Measurements from ENCODE around the gene KIAA0930.

The KIAA0930 gene

DNA sequence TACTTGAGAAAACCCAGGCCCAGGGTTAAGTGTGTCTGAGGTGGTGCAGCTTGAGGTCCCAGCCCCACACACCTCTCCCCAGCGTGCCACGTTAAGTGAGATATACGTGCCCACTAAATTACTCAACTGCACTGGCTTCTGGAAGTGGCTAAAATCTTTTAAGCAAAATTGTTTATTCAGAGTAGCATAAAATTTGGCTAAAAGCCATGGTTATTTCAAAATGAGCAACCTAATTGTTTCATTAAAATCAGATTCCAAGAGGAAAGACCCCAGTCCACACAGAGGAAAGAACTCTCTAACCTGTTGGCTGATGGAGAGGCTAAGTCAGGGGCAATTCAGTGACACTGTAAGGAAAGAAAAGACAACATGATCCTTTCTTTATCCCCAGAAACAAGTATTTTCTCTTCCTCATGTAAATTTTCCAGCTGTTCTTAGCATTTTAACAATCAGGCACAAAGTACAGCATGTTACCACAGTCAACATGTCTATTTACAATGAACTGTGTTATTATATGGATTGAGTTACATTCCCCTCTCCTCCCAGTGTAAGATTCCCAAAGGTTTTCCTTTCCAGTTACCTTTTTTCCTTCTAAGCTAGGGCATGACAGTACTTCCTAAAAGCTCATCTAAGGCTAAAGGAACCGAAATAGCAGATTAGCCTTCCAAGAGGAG, 50.4 kb downstream of the KIAA0930 start:
- DNase-seq (ENCODE audit: low spot score): no peak
- H3K27ac ChIP-seq: peak overlapping the region; percentile 57; the same call in 1 of the 2 replicates
- ChIA-PET CTCF (no interaction called here), POLR2A (ENCODE audit: low non-redundant PET) (no interaction called here)
- TF ChIP-seq, protein P1, sequence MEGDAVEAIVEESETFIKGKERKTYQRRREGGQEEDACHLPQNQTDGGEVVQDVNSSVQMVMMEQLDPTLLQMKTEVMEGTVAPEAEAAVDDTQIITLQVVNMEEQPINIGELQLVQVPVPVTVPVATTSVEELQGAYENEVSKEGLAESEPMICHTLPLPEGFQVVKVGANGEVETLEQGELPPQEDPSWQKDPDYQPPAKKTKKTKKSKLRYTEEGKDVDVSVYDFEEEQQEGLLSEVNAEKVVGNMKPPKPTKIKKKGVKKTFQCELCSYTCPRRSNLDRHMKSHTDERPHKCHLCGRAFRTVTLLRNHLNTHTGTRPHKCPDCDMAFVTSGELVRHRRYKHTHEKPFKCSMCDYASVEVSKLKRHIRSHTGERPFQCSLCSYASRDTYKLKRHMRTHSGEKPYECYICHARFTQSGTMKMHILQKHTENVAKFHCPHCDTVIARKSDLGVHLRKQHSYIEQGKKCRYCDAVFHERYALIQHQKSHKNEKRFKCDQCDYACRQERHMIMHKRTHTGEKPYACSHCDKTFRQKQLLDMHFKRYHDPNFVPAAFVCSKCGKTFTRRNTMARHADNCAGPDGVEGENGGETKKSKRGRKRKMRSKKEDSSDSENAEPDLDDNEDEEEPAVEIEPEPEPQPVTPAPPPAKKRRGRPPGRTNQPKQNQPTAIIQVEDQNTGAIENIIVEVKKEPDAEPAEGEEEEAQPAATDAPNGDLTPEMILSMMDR (conservative IDR thresholded peaks at IDR 0.05; ENCODE audit: low read depth): no peak

DNA sequence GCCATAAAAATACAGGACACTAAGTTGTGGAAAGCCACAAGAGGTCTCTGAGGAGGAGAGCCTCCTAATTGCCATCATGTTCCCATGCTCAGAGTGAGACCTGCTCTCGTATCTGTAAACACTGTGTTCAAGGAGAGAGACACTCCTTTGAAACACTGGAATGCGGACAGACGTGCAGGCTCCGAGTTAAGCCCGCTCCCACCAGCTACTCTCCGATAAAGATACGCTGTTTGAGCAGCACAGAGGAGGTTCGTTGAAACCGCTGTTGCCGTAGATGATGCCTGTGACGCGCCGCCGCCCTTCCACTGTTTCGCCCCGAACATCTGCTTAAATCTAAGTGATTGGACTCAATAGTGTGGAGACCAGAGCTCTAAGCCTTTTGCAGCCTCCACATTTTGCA, 51.9 kb downstream of the KIAA0930 start:
- no peak for DNase-seq (ENCODE audit: low spot score)
- CTCF ChIA-PET: interaction anchor here (0.7 kb wide), 1 partner anchor 91 kb away, joined by 3 read pairs; no protein-coding TSS in a partner anchor
- TF ChIP-seq, protein P1 (conservative IDR thresholded peaks at IDR 0.05; ENCODE audit: low read depth): no peak
- peak overlapping the region; percentile 57 for H3K27ac ChIP-seq
- POLR2A ChIA-PET (ENCODE audit: low non-redundant PET): no interaction called here

DNA sequence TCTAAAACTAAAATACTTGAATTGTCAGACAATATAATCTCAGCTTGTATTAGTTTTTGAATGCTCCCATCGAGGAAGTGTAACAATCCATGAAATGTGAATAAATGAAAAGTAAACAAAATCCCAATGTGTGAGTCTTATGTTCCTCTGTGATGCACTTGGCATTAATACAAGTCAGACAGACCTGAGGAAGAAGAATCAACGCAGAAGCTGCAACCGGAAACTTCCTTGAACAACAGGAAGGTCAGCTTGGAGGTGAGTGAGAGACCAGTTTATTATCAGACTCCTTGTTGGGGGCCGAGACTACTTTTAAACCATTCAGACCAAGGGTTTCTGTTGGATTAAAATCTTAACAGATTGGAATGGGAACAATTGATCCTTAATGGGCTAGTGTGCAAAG, 52.8 kb downstream of the KIAA0930 start:
- TF ChIP-seq, protein P1 (conservative IDR thresholded peaks at IDR 0.05; ENCODE audit: low read depth): no peak
- ChIA-PET POLR2A (ENCODE audit: low non-redundant PET) (no interaction called here), CTCF (no interaction called here)
- no peak overlapping the region for H3K27ac ChIP-seq
- no peak for DNase-seq (ENCODE audit: low spot score)

DNA sequence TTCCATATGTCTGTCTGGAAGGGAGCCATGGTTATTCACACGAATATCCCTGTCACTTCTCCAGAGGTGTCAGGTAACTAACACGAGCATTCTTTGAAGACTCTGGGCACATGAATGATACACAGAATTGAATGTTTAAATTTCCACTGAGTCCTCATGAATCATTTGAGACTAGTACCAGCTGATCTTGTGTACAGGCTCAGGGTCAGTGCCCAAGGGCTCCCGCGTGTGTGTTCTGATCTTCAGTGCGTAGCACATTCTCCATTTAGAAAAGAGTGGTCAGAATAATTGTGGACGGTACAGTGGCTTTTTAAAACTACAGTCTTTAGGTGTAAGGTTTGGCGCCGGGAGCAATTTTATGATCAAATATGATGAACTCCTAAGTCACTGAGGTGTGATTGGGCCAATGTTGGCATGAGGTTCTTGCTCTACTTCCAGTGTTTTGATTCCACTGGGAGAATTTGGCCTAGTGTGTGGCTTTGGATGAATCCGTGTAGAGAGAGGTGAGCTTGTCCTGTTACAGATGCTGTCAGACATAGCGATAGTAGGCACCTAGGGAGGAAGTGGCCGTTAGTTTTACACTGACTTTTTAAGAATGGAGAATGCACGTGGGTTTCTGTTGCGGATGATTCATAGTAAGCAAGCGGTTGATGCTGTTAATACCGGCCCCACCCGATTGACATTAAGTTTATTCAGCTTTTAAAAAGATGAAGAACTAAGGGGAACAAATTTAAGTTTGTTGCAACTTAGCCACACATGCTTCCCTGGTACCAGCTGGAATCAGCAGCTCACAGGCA, 54.8 kb downstream of the KIAA0930 start:
- TF ChIP-seq, protein P1 (conservative IDR thresholded peaks at IDR 0.05; ENCODE audit: low read depth): no peak
- POLR2A ChIA-PET (ENCODE audit: low non-redundant PET): interaction anchor here (0.6 kb wide), 1 partner anchor 821 kb away, joined by 3 read pairs; no protein-coding TSS in a partner anchor
- H3K27ac ChIP-seq: no peak overlapping the region
- CTCF ChIA-PET: no interaction called here
- no peak for DNase-seq (ENCODE audit: low spot score)

DNA sequence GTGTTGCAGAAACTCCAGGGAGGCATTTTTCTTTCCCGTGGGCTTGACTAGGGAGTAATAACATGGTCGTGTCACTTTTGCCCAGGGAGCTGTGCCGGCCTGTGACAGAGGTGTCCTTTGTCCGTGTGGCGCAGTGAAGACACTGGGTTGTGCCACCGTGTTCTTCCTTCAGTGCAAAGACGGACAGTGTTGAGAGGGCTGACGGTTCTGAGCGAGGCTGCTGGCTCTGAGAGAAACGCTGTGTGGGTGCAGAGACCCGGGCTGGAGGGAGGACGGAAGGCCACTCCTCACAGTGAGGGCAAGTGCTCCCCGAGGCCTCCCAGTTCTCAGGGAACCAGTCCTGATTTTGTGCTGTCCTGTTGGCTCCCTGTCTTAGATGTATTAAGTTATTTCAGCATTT, 56.7 kb downstream of the KIAA0930 start:
- TF ChIP-seq, protein P1 (conservative IDR thresholded peaks at IDR 0.05; ENCODE audit: low read depth): no peak
- ChIA-PET CTCF (no interaction called here), POLR2A (ENCODE audit: low non-redundant PET) (no interaction called here)

DNA sequence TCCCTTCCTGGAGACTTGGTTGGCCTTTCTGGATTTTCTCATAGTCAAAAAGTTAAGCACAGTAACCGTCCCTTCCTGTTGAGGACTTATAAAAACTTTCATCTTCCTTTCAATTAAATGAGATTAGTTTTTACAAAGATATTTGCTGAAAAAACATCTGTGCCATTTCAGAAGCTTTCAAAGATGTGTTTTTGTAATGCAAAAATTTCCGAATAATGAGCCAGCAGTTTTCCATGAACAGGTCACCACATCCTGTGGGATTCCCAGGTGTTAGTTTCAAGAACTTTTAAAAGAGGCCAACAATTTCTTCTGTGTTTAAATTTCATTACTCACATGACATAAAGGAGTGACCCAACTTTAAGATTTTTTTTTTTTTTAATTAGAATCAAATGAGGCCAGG, 58.9 kb downstream of the KIAA0930 start:
- CTCF ChIA-PET: no interaction called here
- H3K27ac ChIP-seq: no peak overlapping the region
- no peak for DNase-seq (ENCODE audit: low spot score)
- TF ChIP-seq, protein P1 (conservative IDR thresholded peaks at IDR 0.05; ENCODE audit: low read depth): no peak
- POLR2A ChIA-PET (ENCODE audit: low non-redundant PET): no interaction called here

More for the DNA sequence above, 56.7 kb downstream of the KIAA0930 start:
- H3K27ac ChIP-seq: peak overlapping the region; percentile 44
- DNase-seq (ENCODE audit: low spot score): no peak

All from RWPE1 (cell line).